Activated CD8-positive, alpha-beta T cell treated with anti-CD3 and anti-CD28 coated beads for 36 hours (primary cell): ENCODE measurements around the gene AK3. TPM values are rescaled to one million over a fixed set of nuclear protein-coding genes. Genes with fewer than 3 reads are reported as not detected.

Experiments used
- ATAC-seq: fragments of 200-7000 bp; cut with Tn5 transposase; one replicate; pipeline ENCODE4 v1.10.0; 2021; ENCODE audit warnings: mild to moderate bottlenecking, moderate library complexity
- CTCF ChIA-PET: fragments of 350-600 bp; sonication (Branson Sonifier 250); formaldehyde crosslinking; loops from one replicate; lab custom pipeline; 2021; ENCODE audit warnings: antibody characterized with exemption; lab: Charles Lee
- POLR2A ChIA-PET: fragments of 350-600 bp; sonication (Branson Sonifier 250); formaldehyde crosslinking; loops from one replicate; lab custom pipeline; 2021; ENCODE audit warnings: antibody characterized with exemption; lab: Charles Lee
- DNase-seq: peaks from one replicate; pipeline ENCODE4 v3.0.0-alpha.2; 2020
- H3K27ac Mint-ChIP-seq: one replicate; pipeline ENCODE4 v1.8.0; 2021; ENCODE audit warnings: mild to moderate bottlenecking, mixed read lengths
- H3K27me3 Mint-ChIP-seq: one replicate; pipeline ENCODE4 v1.8.0; 2021; ENCODE audit warnings: mixed read lengths
- H3K36me3 Mint-ChIP-seq: one replicate; pipeline ENCODE4 v1.8.0; 2021; ENCODE audit warnings: low read depth, mixed read lengths
- H3K4me1 Mint-ChIP-seq: one replicate; pipeline ENCODE4 v1.8.0; 2021; ENCODE audit warnings: low read depth, mixed read lengths
- H3K4me3 Mint-ChIP-seq: one replicate; pipeline ENCODE4 v1.8.0; 2021; ENCODE audit warnings: mild to moderate bottlenecking, moderate library complexity, mixed read lengths
- H3K9me3 Mint-ChIP-seq: one replicate; pipeline ENCODE4 v1.8.0; 2021; ENCODE audit warnings: mixed read lengths
- CTCF ChIP-seq: fragments of 200-600 bp; IDR thresholded peaks from one replicate; pipeline ENCODE4 v1.8.0; 2022; ENCODE audit warnings: antibody characterized with exemption, mild to moderate bottlenecking
- intact Hi-C: fragments of 100-400 bp; cut with micrococcal nuclease; formaldehyde crosslinking; loops from one replicate; pipeline ENCODE4 v1.10.0; 2022
- total RNA-seq, 2 experiments: library from RNA; stranded (reverse); gene quantifications; one replicate each; pipeline ENCODE4 v1.2.3, GENCODE V29; 2021

AK3 gene
- total RNA-seq, 2 experiments from 2014 or later: 34.3 to 35.5 TPM

- POLR2A ChIA-PET: interaction anchor here (0.6 kb wide), 1 partner anchor 30 kb away, joined by 3 read pairs; no protein-coding TSS in a partner anchor
- ATAC-seq: peak; percentile 74
Observed at GRCh38 chr9:4725706-4726442, 15.1 kb downstream of the AK3 start.

GRCh38 chr9:4721736-4722135 is 19.3 kb downstream of the AK3 start:
- CTCF ChIA-PET: interaction anchor here (1.1 kb wide), 1 partner anchor 23 kb away, joined by 3 read pairs; no protein-coding TSS in a partner anchor
- Mint-ChIP-seq H3K36me3 (peaks cover 29% of the 10 kb centered on the region), H3K27ac (no peak overlapping the region), H3K27me3 (no peaks in the 10 kb centered on the region), H3K9me3 (no peaks in the 10 kb centered on the region), H3K4me3 (no peak overlapping the region), H3K4me1 (peaks cover 17% of the 10 kb centered on the region)
- ATAC-seq (no peak), DNase-seq (no peak)
- POLR2A ChIA-PET: no interaction called here
- intact Hi-C loops: no loop called here
- no peak for TF ChIP-seq CTCF

More at GRCh38 chr9:4725706-4726442, 15.1 kb downstream of the AK3 start:
- no peaks in the 10 kb centered on the region for H3K9me3 Mint-ChIP-seq
- H3K27me3 Mint-ChIP-seq: no peaks in the 10 kb centered on the region
- H3K4me3 Mint-ChIP-seq: no peak overlapping the region
- H3K36me3 Mint-ChIP-seq: peaks cover 28% of the 10 kb centered on the region
- no peak for TF ChIP-seq CTCF
- intact Hi-C loops: no loop called here
- no peak overlapping the region for H3K27ac Mint-ChIP-seq
- CTCF ChIA-PET: no interaction called here
- no peak for DNase-seq
- H3K4me1 Mint-ChIP-seq: peaks cover 26% of the 10 kb centered on the region

GRCh38 chr9:4718911-4719310 is 22.1 kb downstream of the AK3 start:
- Mint-ChIP-seq H3K4me1 (no peaks in the 10 kb centered on the region), H3K9me3 (no peaks in the 10 kb centered on the region), H3K4me3 (no peak overlapping the region), H3K36me3 (peaks cover 29% of the 10 kb centered on the region), H3K27ac (no peak overlapping the region), H3K27me3 (no peaks in the 10 kb centered on the region)
- intact Hi-C loops: no loop called here
- no peak for TF ChIP-seq CTCF
- CTCF ChIA-PET: interaction anchor here (1.3 kb wide), 1 partner anchor 115 kb away, joined by 3 read pairs; no protein-coding TSS in a partner anchor
- no peak for DNase-seq
- no peak for ATAC-seq
- POLR2A ChIA-PET: interaction anchor here (0.6 kb wide), 1 partner anchor 12 kb away, joined by 3 read pairs; no protein-coding TSS in a partner anchor

- ChIA-PET CTCF (no interaction called here), POLR2A (no interaction called here)
- TF ChIP-seq CTCF: no peak
- DNase-seq: no peak
- no peaks in the 10 kb centered on the region for H3K4me1 Mint-ChIP-seq
- intact Hi-C loops: no loop called here
- H3K27me3 Mint-ChIP-seq: no peaks in the 10 kb centered on the region
- H3K9me3 Mint-ChIP-seq: no peaks in the 10 kb centered on the region
- no peak overlapping the region for H3K4me3 Mint-ChIP-seq
- peaks cover 34% of the 10 kb centered on the region for H3K36me3 Mint-ChIP-seq
- ATAC-seq: no peak
- H3K27ac Mint-ChIP-seq: no peak overlapping the region
Observed at GRCh38 chr9:4717815-4718214, 23.2 kb downstream of the AK3 start.

- peaks cover 30% of the 10 kb centered on the region for H3K36me3 Mint-ChIP-seq
- no peak for ATAC-seq
- no peaks in the 10 kb centered on the region for H3K4me1 Mint-ChIP-seq
- POLR2A ChIA-PET: interaction anchor here (0.7 to 0.9 kb wide), 2 partner anchors 24 to 164 kb away, joined by 3 to 4 read pairs; partner anchors contain the start of gene AK3
- CTCF ChIA-PET: interaction anchor here (1.1 kb wide), 1 partner anchor 42 kb away, joined by 3 read pairs; no protein-coding TSS in a partner anchor
- intact Hi-C loops: no loop called here
- no peak overlapping the region for H3K4me3 Mint-ChIP-seq
- TF ChIP-seq CTCF: no peak
- no peak for DNase-seq
- no peak overlapping the region for H3K27ac Mint-ChIP-seq
- H3K9me3 Mint-ChIP-seq: no peaks in the 10 kb centered on the region
- H3K27me3 Mint-ChIP-seq: no peaks in the 10 kb centered on the region
Observed at GRCh38 chr9:4716163-4716562, 24.8 kb downstream of the AK3 start.
